ENCODE results near the gene RAB40A. TPM values are rescaled to one million over a fixed set of nuclear protein-coding genes. Genes with fewer than 3 reads are reported as not detected.
A peak's percentile ranks its signal among the peaks of the same experiment; 100 is the strongest.

Gene RAB40A, protein sequence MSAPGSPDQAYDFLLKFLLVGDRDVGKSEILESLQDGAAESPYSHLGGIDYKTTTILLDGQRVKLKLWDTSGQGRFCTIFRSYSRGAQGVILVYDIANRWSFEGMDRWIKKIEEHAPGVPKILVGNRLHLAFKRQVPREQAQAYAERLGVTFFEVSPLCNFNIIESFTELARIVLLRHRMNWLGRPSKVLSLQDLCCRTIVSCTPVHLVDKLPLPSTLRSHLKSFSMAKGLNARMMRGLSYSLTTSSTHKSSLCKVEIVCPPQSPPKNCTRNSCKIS
- total RNA-seq (1 to 10 TPM; 1.3 to 1.8 TPM), polyA plus RNA-seq (1 to 10 TPM in 1 of 2 donors, not detected in 1; 3.5 TPM)
- long read RNA-seq, donor 1: 0 reads
- long read RNA-seq, donor 2: 0 reads

DNA sequence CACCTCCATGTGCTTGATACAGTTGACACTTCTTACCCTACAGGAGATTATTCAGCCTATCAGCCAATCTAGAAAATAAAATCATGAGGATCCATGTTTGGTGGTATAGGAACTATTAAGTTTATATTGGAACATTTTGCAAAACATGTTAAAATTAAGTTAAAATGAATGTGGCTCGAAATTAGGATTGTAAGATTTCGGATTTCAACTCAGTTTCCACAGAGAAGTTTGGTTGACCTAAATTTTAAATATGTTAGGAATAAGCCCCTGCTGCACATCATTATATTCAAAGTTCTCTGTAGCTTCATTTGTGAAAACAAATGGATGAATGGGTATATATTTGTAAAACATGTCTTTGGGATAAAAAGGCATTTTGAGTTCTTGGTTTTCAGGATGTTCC is at the start of gene RAB40A:
TSS of gene RAB40A (minus strand) at position 101 of the 400 bp plus-strand sequence. CDS start 18,733 bp downstream, outside the sequence.
- H3K27ac ChIP-seq (ENCODE audit: low read depth in 1 of 2, low read length in 2 of 2): no peak within 1 kb of the TSS
- no peaks in the 10 kb centered on the region for H3K9me3 ChIP-seq (ENCODE audit: control insufficient read depth, low read length)
- no peaks in the 10 kb centered on the region for H3K36me3 ChIP-seq (ENCODE audit: control insufficient read depth in 1 of 2, insufficient read depth in 2 of 2, low read length in 1 of 2)
- DNase-seq: no peak
- 64 to 96% methylated on average over 2 of the region's 2 CpGs for WGBS, 2 donors
- H3K4me1 ChIP-seq (ENCODE audit: control insufficient read depth in 1 of 2, insufficient read depth in 2 of 2, low read length in 2 of 2): no peaks in the 10 kb centered on the region
- intact Hi-C loops (cut with DNase I): no loop called here
- no peak for ATAC-seq (ENCODE audit: low FRiP score)
- H3K27me3 ChIP-seq (ENCODE audit: control insufficient read depth in 1 of 2, insufficient read depth in 2 of 2, low read length in 1 of 2): no peaks in the 10 kb centered on the region
- H3K4me3 ChIP-seq (ENCODE audit: low read length in 2 of 2): no peak within 1 kb of the TSS

- no peaks in the 10 kb centered on the region for H3K27me3 ChIP-seq (ENCODE audit: control insufficient read depth in 1 of 2, insufficient read depth in 2 of 2, low read length in 1 of 2)
- H3K4me3 ChIP-seq (ENCODE audit: low read length in 2 of 2): no peak overlapping the region
- no peak overlapping the region for H3K27ac ChIP-seq (ENCODE audit: low read depth in 1 of 2, low read length in 2 of 2)
- WGBS, 2 donors: 33 to 61% methylated on average over 1 of the region's 1 CpG
- no peak for DNase-seq
- ATAC-seq (ENCODE audit: low FRiP score): no peak
- intact Hi-C loops (cut with DNase I): no loop called here
- H3K36me3 ChIP-seq (ENCODE audit: control insufficient read depth in 1 of 2, insufficient read depth in 2 of 2, low read length in 1 of 2): no peaks in the 10 kb centered on the region
- no peaks in the 10 kb centered on the region for H3K4me1 ChIP-seq (ENCODE audit: control insufficient read depth in 1 of 2, insufficient read depth in 2 of 2, low read length in 2 of 2)
- H3K9me3 ChIP-seq (ENCODE audit: control insufficient read depth, low read length): no peaks in the 10 kb centered on the region
Measured at GRCh38 chrX:103565752-103566151, 46.5 kb upstream of the RAB40A start.

DNA sequence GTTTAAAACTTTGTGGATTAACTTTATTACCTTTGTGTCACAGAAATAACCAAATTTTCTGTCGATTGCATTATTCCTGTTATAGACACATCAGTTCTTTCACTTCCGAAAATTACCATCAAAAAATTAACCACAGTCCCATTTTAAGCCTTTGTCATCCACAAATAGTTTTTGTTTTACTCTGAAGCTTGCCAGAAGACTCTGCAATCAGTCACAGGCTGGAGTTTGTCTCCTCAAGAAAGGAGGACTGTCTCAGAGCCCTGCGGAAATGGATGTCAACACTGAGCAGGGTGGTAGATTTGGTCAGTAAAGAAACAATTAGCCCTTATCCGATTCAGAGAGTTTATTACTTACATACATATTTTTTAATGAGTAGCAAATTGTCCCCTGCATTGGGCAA is 45.9 kb upstream of the RAB40A start:
- H3K36me3 ChIP-seq (ENCODE audit: control insufficient read depth in 1 of 2, insufficient read depth in 2 of 2, low read length in 1 of 2): no peaks in the 10 kb centered on the region
- H3K9me3 ChIP-seq (ENCODE audit: control insufficient read depth, low read length): no peaks in the 10 kb centered on the region
- DNase-seq (no peak), ATAC-seq (ENCODE audit: low FRiP score) (no peak)
- no peaks in the 10 kb centered on the region for H3K4me1 ChIP-seq (ENCODE audit: control insufficient read depth in 1 of 2, insufficient read depth in 2 of 2, low read length in 2 of 2)
- H3K27ac ChIP-seq (ENCODE audit: low read depth in 1 of 2, low read length in 2 of 2): no peak overlapping the region
- intact Hi-C loops (cut with DNase I): no loop called here
- H3K4me3 ChIP-seq (ENCODE audit: low read length in 2 of 2): no peak overlapping the region
- 65 to 78% methylated on average over 4 of the region's 4 CpGs for WGBS, 2 donors
- H3K27me3 ChIP-seq (ENCODE audit: control insufficient read depth in 1 of 2, insufficient read depth in 2 of 2, low read length in 1 of 2): no peaks in the 10 kb centered on the region

- H3K36me3 ChIP-seq (ENCODE audit: control insufficient read depth in 1 of 2, insufficient read depth in 2 of 2, low read length in 1 of 2): no peaks in the 10 kb centered on the region
- no peak overlapping the region for H3K4me3 ChIP-seq (ENCODE audit: low read length in 2 of 2)
- no peak overlapping the region for H3K27ac ChIP-seq (ENCODE audit: low read depth in 1 of 2, low read length in 2 of 2)
- no peaks in the 10 kb centered on the region for H3K4me1 ChIP-seq (ENCODE audit: control insufficient read depth in 1 of 2, insufficient read depth in 2 of 2, low read length in 2 of 2)
- 53 to 74% methylated on average over 2 of the region's 2 CpGs for WGBS, 2 donors
- ATAC-seq (ENCODE audit: low FRiP score): no peak
- intact Hi-C loops (cut with DNase I): no loop called here
- no peaks in the 10 kb centered on the region for H3K9me3 ChIP-seq (ENCODE audit: control insufficient read depth, low read length)
- H3K27me3 ChIP-seq (ENCODE audit: control insufficient read depth in 1 of 2, insufficient read depth in 2 of 2, low read length in 1 of 2): no peaks in the 10 kb centered on the region
- DNase-seq: no peak
Measured at GRCh38 chrX:103562801-103563200, 43.5 kb upstream of the RAB40A start.

DNA sequence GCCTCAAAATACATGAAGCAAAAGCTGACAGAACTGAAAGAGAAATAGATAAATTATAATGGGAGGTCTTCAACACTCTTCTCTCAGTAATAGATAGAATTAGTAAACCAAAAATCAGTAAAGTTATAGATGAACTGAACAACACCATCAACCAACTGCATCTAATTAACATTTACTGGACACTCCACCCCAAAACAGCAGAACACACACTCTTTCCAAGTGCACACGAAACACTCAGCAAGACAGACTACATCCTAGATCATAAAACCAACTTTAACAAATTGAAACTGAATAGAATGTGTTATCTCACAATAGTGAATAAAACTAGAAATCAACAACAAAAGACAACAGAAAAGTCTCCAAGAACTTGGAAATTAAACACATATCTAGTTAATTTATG is 41.0 kb upstream of the RAB40A start:
- H3K27me3 ChIP-seq (ENCODE audit: control insufficient read depth in 1 of 2, insufficient read depth in 2 of 2, low read length in 1 of 2): no peaks in the 10 kb centered on the region
- intact Hi-C loops (cut with DNase I): no loop called here
- H3K36me3 ChIP-seq (ENCODE audit: control insufficient read depth in 1 of 2, insufficient read depth in 2 of 2, low read length in 1 of 2): no peaks in the 10 kb centered on the region
- no peaks in the 10 kb centered on the region for H3K9me3 ChIP-seq (ENCODE audit: control insufficient read depth, low read length)
- no peak for ATAC-seq (ENCODE audit: low FRiP score)
- H3K27ac ChIP-seq (ENCODE audit: low read depth in 1 of 2, low read length in 2 of 2): no peak overlapping the region
- DNase-seq: no peak
- H3K4me3 ChIP-seq (ENCODE audit: low read length in 2 of 2): no peak overlapping the region
- no peaks in the 10 kb centered on the region for H3K4me1 ChIP-seq (ENCODE audit: control insufficient read depth in 1 of 2, insufficient read depth in 2 of 2, low read length in 2 of 2)
- 40 to 68% methylated on average over 1 of the region's 1 CpG for WGBS, 2 donors

- ATAC-seq (ENCODE audit: low FRiP score): no peak
- H3K4me3 ChIP-seq (ENCODE audit: low read length in 2 of 2): no peak overlapping the region
- no peak for DNase-seq
- no peaks in the 10 kb centered on the region for H3K27me3 ChIP-seq (ENCODE audit: control insufficient read depth in 1 of 2, insufficient read depth in 2 of 2, low read length in 1 of 2)
- WGBS, 2 donors: 40 to 69% methylated on average over 2 of the region's 2 CpGs
- no peaks in the 10 kb centered on the region for H3K36me3 ChIP-seq (ENCODE audit: control insufficient read depth in 1 of 2, insufficient read depth in 2 of 2, low read length in 1 of 2)
- no peaks in the 10 kb centered on the region for H3K9me3 ChIP-seq (ENCODE audit: control insufficient read depth, low read length)
- no peaks in the 10 kb centered on the region for H3K4me1 ChIP-seq (ENCODE audit: control insufficient read depth in 1 of 2, insufficient read depth in 2 of 2, low read length in 2 of 2)
- intact Hi-C loops (cut with DNase I): no loop called here
- no peak overlapping the region for H3K27ac ChIP-seq (ENCODE audit: low read depth in 1 of 2, low read length in 2 of 2)
Measured at GRCh38 chrX:103556963-103557612, 37.8 kb upstream of the RAB40A start.

GRCh38 chrX:103554687-103555424 is 35.6 kb upstream of the RAB40A start:
- peak overlapping the region in 1 of 2 donors; percentile 54 for H3K4me3 ChIP-seq (ENCODE audit: low read length in 2 of 2)
- H3K27ac ChIP-seq (ENCODE audit: low read depth in 1 of 2, low read length in 2 of 2): no peak overlapping the region
- DNase-seq (peak; percentile 60 to 74), ATAC-seq (ENCODE audit: low FRiP score) (peak; percentile 29)
- no peaks in the 10 kb centered on the region for H3K9me3 ChIP-seq (ENCODE audit: control insufficient read depth, low read length)
- intact Hi-C loops (cut with DNase I): no loop called here
- no peaks in the 10 kb centered on the region for H3K4me1 ChIP-seq (ENCODE audit: control insufficient read depth in 1 of 2, insufficient read depth in 2 of 2, low read length in 2 of 2)
- H3K27me3 ChIP-seq (ENCODE audit: control insufficient read depth in 1 of 2, insufficient read depth in 2 of 2, low read length in 1 of 2): no peaks in the 10 kb centered on the region
- no peaks in the 10 kb centered on the region for H3K36me3 ChIP-seq (ENCODE audit: control insufficient read depth in 1 of 2, insufficient read depth in 2 of 2, low read length in 1 of 2)
- 3 to 16% methylated on average over 19 of the region's 19 CpGs for WGBS, 2 donors

DNA sequence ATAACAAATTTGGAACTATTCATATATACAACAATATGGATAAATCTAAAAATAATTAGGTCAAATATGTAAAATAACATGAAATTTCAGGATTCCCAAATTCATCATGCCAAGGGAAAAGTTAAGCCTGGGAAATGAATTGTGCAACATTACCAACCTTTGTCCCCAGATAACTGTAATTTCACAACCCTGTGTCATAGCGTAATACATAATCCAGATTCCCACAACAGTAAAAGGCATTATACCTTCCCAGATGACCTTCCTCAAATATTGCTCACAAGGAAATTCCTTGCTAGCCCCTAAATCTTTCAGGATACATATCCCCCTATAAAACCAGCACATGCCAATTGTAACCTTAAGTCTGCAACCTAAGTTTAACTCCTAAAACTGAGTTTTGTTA is 32.9 kb upstream of the RAB40A start:
- 89 to 93% methylated on average over 1 of the region's 1 CpG for WGBS, 2 donors
- no peak for DNase-seq
- intact Hi-C loops (cut with DNase I): no loop called here
- ATAC-seq (ENCODE audit: low FRiP score): no peak
- Histone ChIP-seq H3K36me3 (ENCODE audit: control insufficient read depth in 1 of 2, insufficient read depth in 2 of 2, low read length in 1 of 2) (no peaks in the 10 kb centered on the region), H3K9me3 (ENCODE audit: control insufficient read depth, low read length) (no peaks in the 10 kb centered on the region), H3K4me1 (ENCODE audit: control insufficient read depth in 1 of 2, insufficient read depth in 2 of 2, low read length in 2 of 2) (no peaks in the 10 kb centered on the region), H3K27me3 (ENCODE audit: control insufficient read depth in 1 of 2, insufficient read depth in 2 of 2, low read length in 1 of 2) (no peaks in the 10 kb centered on the region), H3K27ac (ENCODE audit: low read depth in 1 of 2, low read length in 2 of 2) (no peak overlapping the region), H3K4me3 (ENCODE audit: low read length in 2 of 2) (no peak overlapping the region)
